DOHH2 (cell line): ENCODE data around the gene TRA2B.

ENCODE experiments used
- EZH2phosphoT487 ChIP-seq: fragments of 200-600 bp; sonication (generic); IDR thresholded peaks from 2 replicates; pipeline ENCODE4 v1.6.1; 2017; ENCODE audit warnings: borderline replicate concordance, mild to moderate bottlenecking, antibody characterized with exemption, low read length, moderate library complexity, mixed read lengths
- TF ChIP-seq, protein P1 (sequence below): fragments of 200-600 bp; sonication (generic); IDR thresholded peaks from one replicate; pipeline ENCODE4 v1.5.1; 2014; ENCODE audit warnings: antibody characterized with exemption, mild to moderate bottlenecking, low read depth, low read length; ENCODE audit not compliant: poor library complexity, severe bottlenecking

DNA sequence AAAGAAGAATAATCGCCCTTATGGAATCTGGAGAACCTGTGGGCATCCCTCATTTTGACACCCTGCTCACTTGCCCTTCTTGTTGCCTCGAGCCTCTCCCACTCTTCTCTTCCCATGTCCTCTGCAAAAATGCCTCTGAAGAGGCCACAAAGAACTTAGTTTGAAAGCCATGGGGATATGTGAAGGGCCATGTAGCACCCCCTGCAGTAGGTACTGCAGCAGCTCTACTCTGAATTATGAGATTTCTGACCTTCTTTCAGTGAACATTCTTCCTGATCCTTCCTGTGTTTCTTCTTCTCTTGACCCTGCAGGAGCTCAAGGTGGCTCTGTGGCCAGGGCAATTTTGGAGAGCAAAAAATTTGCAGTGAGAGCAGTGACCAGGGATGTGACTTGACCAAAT is 30.4 kb upstream of the TRA2B start:
- TF ChIP-seq, protein P1, sequence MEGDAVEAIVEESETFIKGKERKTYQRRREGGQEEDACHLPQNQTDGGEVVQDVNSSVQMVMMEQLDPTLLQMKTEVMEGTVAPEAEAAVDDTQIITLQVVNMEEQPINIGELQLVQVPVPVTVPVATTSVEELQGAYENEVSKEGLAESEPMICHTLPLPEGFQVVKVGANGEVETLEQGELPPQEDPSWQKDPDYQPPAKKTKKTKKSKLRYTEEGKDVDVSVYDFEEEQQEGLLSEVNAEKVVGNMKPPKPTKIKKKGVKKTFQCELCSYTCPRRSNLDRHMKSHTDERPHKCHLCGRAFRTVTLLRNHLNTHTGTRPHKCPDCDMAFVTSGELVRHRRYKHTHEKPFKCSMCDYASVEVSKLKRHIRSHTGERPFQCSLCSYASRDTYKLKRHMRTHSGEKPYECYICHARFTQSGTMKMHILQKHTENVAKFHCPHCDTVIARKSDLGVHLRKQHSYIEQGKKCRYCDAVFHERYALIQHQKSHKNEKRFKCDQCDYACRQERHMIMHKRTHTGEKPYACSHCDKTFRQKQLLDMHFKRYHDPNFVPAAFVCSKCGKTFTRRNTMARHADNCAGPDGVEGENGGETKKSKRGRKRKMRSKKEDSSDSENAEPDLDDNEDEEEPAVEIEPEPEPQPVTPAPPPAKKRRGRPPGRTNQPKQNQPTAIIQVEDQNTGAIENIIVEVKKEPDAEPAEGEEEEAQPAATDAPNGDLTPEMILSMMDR: no peak
- no peak for TF ChIP-seq EZH2phosphoT487
